H1 (cell line): Measurements from ENCODE around the gene PPP1R2. TPM values are rescaled to one million over a fixed set of nuclear protein-coding genes. Genes with fewer than 3 reads are reported as not detected.

Source experiments
- CTCF ChIA-PET: fragments of 300-600 bp; sonication (Branson Sonifier 250); formaldehyde crosslinking; loops from one replicate; lab custom pipeline; 2021; ENCODE audit not compliant: partially characterized antibody; lab: Charles Lee
- POLR2A ChIA-PET: fragments of 300-600 bp; sonication (Branson Sonifier 250); formaldehyde crosslinking; loops from one replicate; lab custom pipeline; 2021; ENCODE audit warnings: inconsistent platforms; ENCODE audit not compliant: partially characterized antibody; lab: Charles Lee
- DNase-seq, 2 experiments: peaks; one replicate each; pipeline versions ENCODE4 v3.0.0 to v3.0.0-alpha.2; 2010 to 2022; ENCODE audit warnings: low spot score in 2 of 2, low read depth in 1 of 2, mixed read lengths in 1 of 2
- FAIRE-seq: peaks from 2 replicates; lab custom pipeline; 2011; peaks lifted over from hg19 to GRCh38; lab: Jason Lieb, UNC
- H2AFZ ChIP-seq: 2 replicates; pipeline ENCODE4 v1.8.1; 2012; ENCODE audit warnings: low read length, inconsistent platforms
- H2AK5ac ChIP-seq: 2 replicates; pipeline ENCODE4 v1.6.1; 2013; ENCODE audit warnings: low read depth, low read length
- H2BK120ac ChIP-seq: replicated peaks from 2 replicates; pipeline ENCODE3; 2013; ENCODE audit warnings: low read depth, low read length, inconsistent platforms
- H2BK12ac ChIP-seq: 2 replicates; pipeline ENCODE4 v1.6.1; 2013; ENCODE audit warnings: low read depth, low read length
- H2BK15ac ChIP-seq: 2 replicates; pipeline ENCODE4 v1.6.1; 2013; ENCODE audit warnings: low read length
- H2BK20ac ChIP-seq: 2 replicates; pipeline ENCODE4 v1.6.1; 2013; ENCODE audit warnings: low read length
- H2BK5ac ChIP-seq: 2 replicates; pipeline ENCODE4 v1.6.1; 2013; ENCODE audit warnings: low read depth, low read length
- H3K14ac ChIP-seq: 2 replicates; pipeline ENCODE4 v1.6.1; 2013; ENCODE audit warnings: inconsistent platforms; ENCODE audit not compliant: insufficient read length
- H3K18ac ChIP-seq: 2 replicates; pipeline ENCODE4 v1.6.1; 2013; ENCODE audit warnings: low read length; ENCODE audit errors: extremely low read depth
- H3K23ac ChIP-seq: 2 replicates; pipeline ENCODE4 v1.6.1; 2013; ENCODE audit warnings: inconsistent platforms; ENCODE audit not compliant: insufficient read length
- H3K23me2 ChIP-seq: 2 replicates; pipeline ENCODE4 v1.6.1; 2013; ENCODE audit warnings: low read depth, low read length
- H3K27ac ChIP-seq: 2 replicates; pipeline ENCODE4 v1.6.1; 2011; ENCODE audit warnings: low read depth, low read length, inconsistent platforms
- H3K27me3 ChIP-seq, 4 experiments: replicated peaks in 1 of 4; 1 replicate in 1 of 4; 2 replicates in 3 of 4; pipeline versions ENCODE4 v1.6.1 to v1.8.1; 2011 to 2013; ENCODE audit warnings: low read length in 3 of 4, mild to moderate bottlenecking in 3 of 4, inconsistent platforms in 2 of 4, mixed read lengths in 2 of 4, moderate library complexity in 1 of 4; ENCODE audit not compliant: control insufficient read depth in 3 of 4, insufficient read depth in 3 of 4; ENCODE audit errors: extremely low read depth in 1 of 4
- H3K36me3 ChIP-seq, 4 experiments: 2 replicates each; pipeline versions ENCODE4 v1.6.1 to v1.8.1; 2011 to 2013; ENCODE audit warnings: mild to moderate bottlenecking in 4 of 4, low read length in 3 of 4, moderate library complexity in 2 of 4, control low read depth in 1 of 4, inconsistent platforms in 1 of 4; ENCODE audit not compliant: insufficient read depth in 4 of 4, control insufficient read depth in 2 of 4
- H3K4ac ChIP-seq: replicated peaks from 2 replicates; pipeline ENCODE3; 2013; ENCODE audit warnings: low read length, low read depth, mixed read lengths, inconsistent platforms; ENCODE audit not compliant: insufficient read length
- H3K4me1 ChIP-seq, 4 experiments: replicated peaks in 1 of 4; 1 replicate in 1 of 4; 2 replicates in 3 of 4; pipeline versions ENCODE4 v1.6.1 to v1.8.1; 2011 to 2013; ENCODE audit warnings: low read length in 3 of 4, inconsistent platforms in 2 of 4, mixed read lengths in 1 of 4; ENCODE audit not compliant: insufficient read depth in 4 of 4, control insufficient read depth in 3 of 4
- H3K4me2 ChIP-seq, 2 experiments: 2 replicates each; pipeline versions ENCODE4 v1.6.1 to v1.8.1; 2011 to 2013; ENCODE audit warnings: low read depth in 2 of 2, low read length in 2 of 2, control low read depth in 1 of 2, inconsistent platforms in 1 of 2, mild to moderate bottlenecking in 1 of 2; ENCODE audit not compliant: insufficient read depth in 1 of 2
- H3K4me3 ChIP-seq, 4 experiments: fragments of 200-600, 300-600 bp in 1 of 4; sonication (generic), shearing (Covaris generic), sonication (Bioruptor Twin) in 1 of 4; 2 replicates each; pipeline versions ENCODE4 v1.5.1 to v1.8.1; 2011 to 2016; ENCODE audit warnings: low read length in 4 of 4, low read depth in 3 of 4, control low read depth in 2 of 4, inconsistent platforms in 2 of 4, mild to moderate bottlenecking in 2 of 4, mixed read lengths in 1 of 4, moderate library complexity in 1 of 4; ENCODE audit not compliant: insufficient read depth in 2 of 4; ENCODE audit errors: extremely low read depth in 1 of 4
- H3K56ac ChIP-seq: replicated peaks from 2 replicates; pipeline ENCODE3; 2013; ENCODE audit warnings: low read depth, mild to moderate bottlenecking, mixed read lengths, low read length, inconsistent platforms; ENCODE audit not compliant: insufficient read length
- H3K79me1 ChIP-seq: 2 replicates; pipeline ENCODE4 v1.6.1; 2013; ENCODE audit warnings: low read depth, low read length, control low read depth
- H3K79me2 ChIP-seq, 2 experiments: 2 replicates each; pipeline versions ENCODE4 v1.6.1 to v1.8.1; 2012 to 2013; ENCODE audit warnings: low read length in 2 of 2, mild to moderate bottlenecking in 2 of 2, inconsistent platforms in 1 of 2; ENCODE audit not compliant: insufficient read depth in 2 of 2, control insufficient read depth in 1 of 2
- H3K9ac ChIP-seq, 4 experiments: replicated peaks in 1 of 4; 1 replicate in 1 of 4; 2 replicates in 3 of 4; pipeline versions ENCODE4 v1.6.1 to v1.8.1; 2011 to 2013; ENCODE audit warnings: low read depth in 3 of 4, low read length in 3 of 4, control low read depth in 2 of 4, mild to moderate bottlenecking in 2 of 4, moderate library complexity in 2 of 4, inconsistent platforms in 1 of 4; ENCODE audit errors: extremely low read depth in 1 of 4
- H3K9me3 ChIP-seq, 2 experiments: 2 replicates each; pipeline versions ENCODE4 v1.6.1 to v1.8.1; 2012 to 2013; ENCODE audit warnings: mild to moderate bottlenecking in 2 of 2, moderate library complexity in 2 of 2, control low read depth in 1 of 2, inconsistent platforms in 1 of 2, low read depth in 1 of 2, low read length in 1 of 2, mixed read lengths in 1 of 2; ENCODE audit not compliant: insufficient read depth in 2 of 2
- H4K20me1 ChIP-seq, 2 experiments: replicated peaks in 1 of 2; 2 replicates each; pipeline versions ENCODE3 to v1.8.1; 2011 to 2013; ENCODE audit warnings: inconsistent platforms in 2 of 2, low read length in 2 of 2, mild to moderate bottlenecking in 1 of 2; ENCODE audit not compliant: insufficient read depth in 2 of 2, control insufficient read depth in 1 of 2
- H4K5ac ChIP-seq: 2 replicates; pipeline ENCODE4 v1.6.1; 2013; ENCODE audit warnings: low read length, low read depth, mixed read lengths, inconsistent platforms; ENCODE audit not compliant: insufficient read length
- H4K8ac ChIP-seq: 2 replicates; pipeline ENCODE4 v1.8.0; 2013; ENCODE audit warnings: mild to moderate bottlenecking, moderate library complexity, low read length, inconsistent platforms; ENCODE audit not compliant: insufficient read depth; ENCODE audit errors: extremely low read depth
- H4K91ac ChIP-seq: replicated peaks from 2 replicates; pipeline ENCODE3; 2013; ENCODE audit warnings: low read length, mixed read lengths, inconsistent platforms; ENCODE audit not compliant: insufficient read length
- BRCA1 ChIP-seq: IDR thresholded peaks from 2 replicates; pipeline ENCODE4 v1.6.1; 2012; ENCODE audit warnings: low read depth, low read length, improper control_type of control experiment
- CBX8 ChIP-seq: fragments of 300-800, 300-1000 bp; sonication (generic); IDR thresholded peaks from 2 replicates; pipeline ENCODE4 v1.7.1; 2016; ENCODE audit warnings: low read depth, low read length, borderline replicate concordance
- CTCF ChIP-seq, 3 experiments: IDR thresholded peaks; 1 replicate in 2 of 3; 2 replicates in 1 of 3; pipeline versions ENCODE4 v1.5.1 to v1.6.1; 2011; ENCODE audit warnings: low read length in 3 of 3, mild to moderate bottlenecking in 3 of 3, inconsistent platforms in 2 of 3, low read depth in 1 of 3, moderate library complexity in 1 of 3; ENCODE audit not compliant: insufficient read depth in 1 of 3; ENCODE audit errors: control extremely low read depth in 1 of 3
- EGR1 ChIP-seq: IDR thresholded peaks from 2 replicates; pipeline ENCODE4 v1.6.1; 2011; ENCODE audit warnings: low read depth, low read length, borderline replicate concordance
- FOSL1 ChIP-seq: IDR thresholded peaks from 2 replicates; pipeline ENCODE4 v1.6.1; 2011; ENCODE audit warnings: mild to moderate bottlenecking, low read depth, low read length, moderate library complexity; ENCODE audit not compliant: insufficient read depth
- JUND ChIP-seq: IDR thresholded peaks from 2 replicates; pipeline ENCODE4 v1.6.1; 2011; ENCODE audit warnings: mild to moderate bottlenecking, improper control_type of control experiment, low read length
- NANOG ChIP-seq: IDR thresholded peaks from 2 replicates; pipeline ENCODE4 v1.6.1; 2011; ENCODE audit warnings: low read length, low read depth, mild to moderate bottlenecking, inconsistent platforms; ENCODE audit not compliant: insufficient read depth, poor library complexity, severe bottlenecking
- SP2 ChIP-seq: IDR thresholded peaks from 2 replicates; pipeline ENCODE4 v1.6.1; 2012; ENCODE audit warnings: mild to moderate bottlenecking, low read length, inconsistent platforms
- TAF7 ChIP-seq: optimal IDR thresholded peaks from 2 replicates; pipeline ENCODE3; 2011; ENCODE audit warnings: low read depth, mild to moderate bottlenecking, inconsistent platforms, low read length, moderate library complexity, borderline replicate concordance
- USF2 ChIP-seq: IDR thresholded peaks from 2 replicates; pipeline ENCODE4 v1.6.1; 2011; ENCODE audit warnings: low read length, improper control_type of control experiment
- WGBS, 2 experiments: shearing (Covaris generic) in 1 of 2; methylation state at CpG; one replicate each; pipeline versions ENCODE4 v1.1.6 to v1.1.7; 2013 to 2015; ENCODE audit warnings: low lambda C conversion rate in 2 of 2, mixed read lengths in 2 of 2, inconsistent platforms in 1 of 2, low coverage in 1 of 2, missing lambda C conversion rate in 1 of 2; ENCODE audit not compliant: insufficient replicate concordance in 2 of 2, insufficient coverage in 1 of 2, insufficient read length in 1 of 2; ENCODE audit errors: extremely low coverage in 1 of 2, missing lambda C conversion rate in 1 of 2; 5-methylcytosine and 5-hydroxymethylcytosine counted together
- polyA plus RNA-seq, 7 experiments: library from polyadenylated mRNA; depleted of rRNA in 3 of 7; stranded (reverse) in 5 of 7; unstranded in 2 of 7; fragments of >200 nt in 5 of 7; fragments of 200-250 nt in 2 of 7; gene quantifications; 1 replicate in 5 of 7; 2 replicates in 1 of 7; 4 replicates in 1 of 7; pipeline versions ENCODE4 v1.2.1 to v1.2.3, GENCODE V29; 2011 to 2013; ENCODE audit warnings: missing spikeins in 2 of 7, mixed read lengths in 2 of 7
- total RNA-seq: library from RNA; stranded (reverse); fragmentation: NEBNext Ultra II Directional; extraction: Animal tissue kit (Norgen Biotek cat#: 25700); gene quantifications from 2 replicates; pipeline ENCODE4 v1.2.1, GENCODE V29; 2021

The PPP1R2 gene
- total and polyA plus RNA-seq, 2 of the 8 experiments (the other 6 are each of a cell fraction or from before 2014, with no cell fraction given): 14.0 to 26.5 TPM

GRCh38 chr3:195546130-195546560 lies 3.0 kb upstream of the PPP1R2 start:
- H4K5ac ChIP-seq: no peak overlapping the region
- H3K56ac ChIP-seq: no peak overlapping the region
- no peak overlapping the region for H2BK20ac ChIP-seq
- DNase-seq (no peak), FAIRE-seq (no peak)
- H4K8ac ChIP-seq: no peak overlapping the region
- H3K79me2 ChIP-seq: peaks cover 0 to 12% of the 10 kb centered on the region in 2 experiments; a peak in 2 of 4 replicates
- POLR2A ChIA-PET: interaction anchor here (0.5 kb wide), 1 partner anchor 39 kb away, joined by 3 read pairs; no protein-coding TSS in a partner anchor
- H2AK5ac ChIP-seq: no peak overlapping the region
- H3K14ac ChIP-seq: no peak overlapping the region
- H3K23me2 ChIP-seq: peaks cover 3% of the 10 kb centered on the region
- no peak overlapping the region for H3K27ac ChIP-seq
- no peak overlapping the region for H3K23ac ChIP-seq
- H2BK15ac ChIP-seq: no peak overlapping the region
- no peak overlapping the region for H3K18ac ChIP-seq
- H2BK120ac ChIP-seq: no peak overlapping the region
- H3K4me2 ChIP-seq: no peak overlapping the region
- H2AFZ ChIP-seq: no peak overlapping the region
- H4K20me1 ChIP-seq: no peaks in the 10 kb centered on the region
- CTCF ChIA-PET: no interaction called here
- H3K9me3 ChIP-seq: no peaks in the 10 kb centered on the region
- peaks cover 2 to 14% (median 4%) of the 10 kb centered on the region in 4 experiments; a peak in 5 of 7 replicates for H3K4me1 ChIP-seq
- no peak overlapping the region for H2BK12ac ChIP-seq
- 86% methylated on average over 4 of the region's 4 CpGs; no CpG with 5 or more reads in 1 of the 2 experiments for WGBS, 2 experiments
- no peak overlapping the region for H4K91ac ChIP-seq
- H2BK5ac ChIP-seq: no peak overlapping the region
- no peaks in the 10 kb centered on the region for H3K36me3 ChIP-seq
- no peak overlapping the region for H3K9ac ChIP-seq
- no peak overlapping the region for H3K4ac ChIP-seq
- no peaks in the 10 kb centered on the region for H3K79me1 ChIP-seq
- H3K27me3 ChIP-seq: peaks cover 1 to 16% (median 13%) of the 10 kb centered on the region in 4 experiments; a peak in 6 of 7 replicates
- no peak overlapping the region for H3K4me3 ChIP-seq
- no peak for TF ChIP-seq SP2
- no peak for TF ChIP-seq JUND
- TF ChIP-seq TAF7: no peak
- no peak for TF ChIP-seq CBX8
- no peak for TF ChIP-seq NANOG
- TF ChIP-seq USF2: no peak
- TF ChIP-seq CTCF (IDR thresholded peaks at IDR 0.05; ENCODE audit: control extremely low read depth in 1 of 3, insufficient read depth in 1 of 3, low read depth in 1 of 3, low read length in 3 of 3): no peak
- no peak for TF ChIP-seq FOSL1
- TF ChIP-seq EGR1: no peak
- no peak for TF ChIP-seq BRCA1
